Activated CD8-positive, alpha-beta memory T cell treated with anti-CD3 and anti-CD28 coated beads, Interleukin-2, amount 50 U/mL, for 24 hours (primary cell): ENCODE data around the gene UPK1B.

Source experiments
- DNase-seq: peaks from one replicate; pipeline ENCODE4 v3.0.0-alpha.2; 2020; ENCODE audit errors: extremely low read depth

The UPK1B gene

DNA sequence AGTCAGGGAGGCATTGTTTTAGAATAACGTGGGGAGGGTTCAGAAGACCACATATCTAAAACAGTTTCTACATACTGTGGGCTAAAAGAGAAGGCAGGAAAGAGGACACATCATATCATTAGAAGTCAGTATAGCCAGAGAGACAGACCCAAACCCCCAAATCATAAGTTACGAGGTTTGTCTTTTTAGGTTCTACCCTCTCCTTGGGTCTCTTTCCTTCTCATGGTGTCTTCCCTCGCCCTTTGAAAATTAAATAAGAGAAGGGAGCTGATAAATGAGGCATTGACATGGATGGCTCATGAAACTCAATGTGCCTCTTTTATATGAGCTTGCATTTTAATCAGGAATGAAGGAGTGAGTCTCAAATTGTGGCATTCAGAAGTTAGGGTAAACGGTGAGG is 3.4 kb downstream of the UPK1B start:
- DNase-seq, result no peak

GRCh38 chr3:119177321-119177720 is 3.9 kb downstream of the UPK1B start:
- DNase-seq, result no peak

DNA sequence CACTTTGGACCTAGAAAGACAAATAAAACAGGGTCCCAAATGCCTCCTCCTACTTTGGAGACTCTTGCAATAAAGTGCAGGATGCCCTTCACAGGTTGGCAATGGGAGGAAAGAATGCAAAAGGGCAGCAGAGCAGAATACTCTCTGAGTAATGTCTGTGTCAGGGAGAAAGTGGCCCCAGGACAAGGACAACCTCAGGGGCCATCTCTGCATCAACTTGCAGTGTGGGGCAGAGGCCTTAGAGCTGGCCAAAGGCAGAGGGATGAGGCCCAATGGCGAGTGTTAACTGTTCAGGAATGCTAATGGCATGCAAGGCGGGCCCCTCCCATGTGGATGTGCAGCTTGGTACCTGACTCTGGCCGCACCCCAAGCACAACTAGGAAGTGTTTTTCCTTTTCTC is 8.4 kb downstream of the UPK1B start:
- DNase-seq, result no peak

DNA sequence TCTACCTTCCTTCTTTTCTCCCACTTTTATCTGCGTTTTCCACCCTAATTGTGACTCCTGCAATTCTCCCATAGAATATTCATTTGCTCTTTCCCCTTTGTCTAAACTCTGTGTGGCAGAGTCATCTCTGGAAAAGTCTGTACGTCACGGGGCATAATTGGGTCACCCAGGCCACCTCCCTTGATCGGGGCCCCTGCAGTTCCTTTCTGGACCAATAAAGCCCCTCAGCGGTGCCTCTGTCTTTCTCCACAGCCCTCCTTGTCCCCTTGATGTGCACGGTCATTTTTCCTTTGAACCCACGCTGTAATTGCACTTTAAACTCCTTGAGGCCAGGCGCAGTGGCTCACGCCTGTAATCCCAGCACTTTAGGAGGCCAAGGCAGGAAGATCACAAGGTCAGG is 10.7 kb downstream of the UPK1B start:
- no peak for DNase-seq

GRCh38 chr3:119184796-119185570 is 11.6 kb downstream of the UPK1B start:
- DNase-seq, result no peak

GRCh38 chr3:119187266-119187665 is 13.9 kb downstream of the UPK1B start:
- DNase-seq, result no peak

- DNase-seq, result no peak
Measured at GRCh38 chr3:119191800-119192199, 18.4 kb downstream of the UPK1B start.

- DNase-seq, result no peak
Measured at GRCh38 chr3:119194237-119195150, 21.1 kb downstream of the UPK1B start.

GRCh38 chr3:119195151-119195476 is 21.7 kb downstream of the UPK1B start:
- no peak for DNase-seq

GRCh38 chr3:119195911-119196310 is 22.5 kb downstream of the UPK1B start:
- no peak for DNase-seq

GRCh38 chr3:119205209-119205608 is 31.8 kb downstream of the UPK1B start:
- no peak for DNase-seq

DNA sequence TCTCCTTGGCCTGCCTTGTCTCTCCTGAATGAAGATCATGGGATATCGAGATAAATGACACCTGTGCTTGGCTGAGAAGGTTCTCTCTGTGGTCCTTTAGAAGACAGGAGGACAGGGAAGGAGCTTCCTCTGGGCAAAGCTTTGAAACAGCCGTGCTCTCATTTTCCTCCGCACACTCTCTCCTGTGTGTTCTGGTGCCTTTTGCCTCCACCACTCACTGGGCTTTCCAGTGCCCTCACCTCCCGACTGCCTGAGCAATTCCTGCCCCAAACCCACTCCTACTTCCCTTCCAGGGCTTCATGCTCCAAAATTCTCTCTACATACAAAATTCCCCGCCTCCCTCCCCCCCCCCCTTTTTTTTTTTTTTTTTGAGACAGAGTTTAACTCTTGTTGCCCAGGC is 32.3 kb downstream of the UPK1B start:
- DNase-seq, result no peak

GRCh38 chr3:119206611-119207511 is 33.5 kb downstream of the UPK1B start:
- DNase-seq, result no peak

- no peak for DNase-seq
Measured at GRCh38 chr3:119207512-119207875, 34.1 kb downstream of the UPK1B start.

DNA sequence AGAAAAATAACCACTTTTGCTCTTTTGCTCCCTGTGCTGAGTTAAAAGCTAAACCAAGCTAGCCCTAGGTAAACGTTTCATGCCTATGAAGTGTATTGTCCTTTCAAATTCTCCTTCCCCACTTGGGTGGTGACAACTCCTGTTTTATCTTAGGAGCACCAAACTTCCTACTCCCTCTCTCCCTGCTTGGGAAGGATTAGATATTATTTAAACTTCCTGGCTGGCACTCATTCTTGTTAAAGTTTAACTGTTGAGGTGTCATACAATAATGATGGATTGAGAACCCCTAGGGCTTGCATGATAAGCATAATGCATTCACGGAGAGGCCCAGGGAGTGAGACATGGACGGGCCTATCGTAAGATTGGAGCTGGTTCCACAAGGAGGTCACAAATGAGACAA is 37.8 kb downstream of the UPK1B start:
- no peak for DNase-seq

DNA sequence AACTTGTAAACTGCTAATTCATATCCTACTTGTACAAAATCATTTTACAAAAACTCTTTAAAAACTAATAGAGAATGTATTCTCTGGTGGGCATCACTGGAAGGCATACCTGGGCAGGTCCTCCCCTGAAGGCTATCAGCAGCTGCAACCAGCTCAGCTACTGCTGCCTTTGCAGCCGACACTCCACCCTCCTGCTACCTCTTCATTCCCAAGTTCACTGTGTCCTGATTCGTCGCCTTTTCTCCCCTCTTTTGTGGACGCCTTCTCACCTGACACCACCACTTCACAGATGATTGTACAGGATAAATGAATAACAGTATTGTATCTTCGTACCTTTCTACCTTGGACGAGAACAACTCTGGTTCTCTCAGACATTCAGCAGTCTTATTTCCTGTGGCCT is 38.4 kb downstream of the UPK1B start:
- no peak for DNase-seq

DNA sequence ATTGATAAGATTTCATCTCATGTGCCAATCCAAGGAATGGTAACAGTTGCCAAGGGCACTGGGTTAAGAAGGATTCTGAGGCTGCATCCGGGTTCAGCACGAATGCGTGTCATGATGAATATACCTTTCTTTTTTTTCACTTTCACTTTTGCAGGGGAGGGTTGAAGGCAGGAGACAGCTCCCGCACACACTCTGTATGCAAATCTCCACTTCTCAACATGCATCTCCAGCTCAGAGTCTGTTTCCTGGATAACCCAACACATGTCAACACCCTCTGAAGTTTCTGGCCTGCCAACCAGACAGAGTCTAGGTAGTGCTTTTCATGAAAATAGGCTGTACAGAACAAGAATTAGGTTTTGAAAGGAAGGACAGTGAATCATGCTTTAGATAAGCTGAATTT is 45.7 kb downstream of the UPK1B start:
- DNase-seq, result no peak

GRCh38 chr3:119220198-119220597 is 46.8 kb downstream of the UPK1B start:
- no peak for DNase-seq

DNA sequence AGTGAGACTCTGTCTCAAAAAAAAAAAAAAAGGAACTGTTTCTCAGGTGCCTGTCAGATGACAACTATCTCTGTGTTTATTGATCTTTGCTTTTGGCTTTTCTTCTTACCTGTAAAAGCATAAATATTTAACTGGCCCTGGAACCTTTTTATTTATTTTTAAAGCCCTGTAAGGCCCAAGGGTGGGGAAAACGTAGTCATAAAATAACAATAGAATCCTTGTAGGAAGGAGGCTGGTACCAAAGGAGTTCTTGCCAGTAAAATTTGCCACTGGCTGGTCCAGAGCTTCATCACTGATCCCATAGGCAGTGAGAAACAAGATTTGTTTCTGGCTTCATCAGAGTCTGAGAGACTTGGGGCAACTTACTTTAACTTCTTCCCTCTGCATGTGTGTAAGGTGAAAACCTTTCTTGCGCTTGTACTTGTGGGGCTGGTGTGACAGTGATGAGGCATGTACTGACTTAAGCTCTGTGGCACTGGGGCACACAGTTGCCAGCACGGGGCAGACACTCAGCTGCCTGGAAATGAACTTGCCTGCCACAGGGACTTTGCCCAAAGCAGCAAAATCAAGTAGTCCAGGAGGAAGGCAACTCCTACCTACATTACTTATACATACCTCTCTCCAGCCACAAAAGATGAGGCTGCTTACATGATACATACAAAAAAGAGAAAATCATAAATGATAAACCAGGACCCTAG is 47.7 kb downstream of the UPK1B start:
- DNase-seq, result no peak

GRCh38 chr3:119221779-119222320 is 48.5 kb downstream of the UPK1B start:
- no peak for DNase-seq

- no peak for DNase-seq
Measured at GRCh38 chr3:119222391-119222790, 49.0 kb downstream of the UPK1B start.
